GM18505 (cell line): ENCODE measurements around the gene CAMK1D.

Experiments used
- ATAC-seq: cut with Tn5 transposase; IDR thresholded peaks from one replicate; pipeline ENCODE4 v1.9.1; 2021; ENCODE audit not compliant: unreplicated experiment
- POLR2A ChIP-seq: IDR thresholded peaks from 4 replicates; pipeline ENCODE4 v1.6.1; 2011; ENCODE audit warnings: borderline replicate concordance; ENCODE audit not compliant: insufficient read depth, insufficient read length; ENCODE audit errors: extremely low read depth

The CAMK1D gene

DNA sequence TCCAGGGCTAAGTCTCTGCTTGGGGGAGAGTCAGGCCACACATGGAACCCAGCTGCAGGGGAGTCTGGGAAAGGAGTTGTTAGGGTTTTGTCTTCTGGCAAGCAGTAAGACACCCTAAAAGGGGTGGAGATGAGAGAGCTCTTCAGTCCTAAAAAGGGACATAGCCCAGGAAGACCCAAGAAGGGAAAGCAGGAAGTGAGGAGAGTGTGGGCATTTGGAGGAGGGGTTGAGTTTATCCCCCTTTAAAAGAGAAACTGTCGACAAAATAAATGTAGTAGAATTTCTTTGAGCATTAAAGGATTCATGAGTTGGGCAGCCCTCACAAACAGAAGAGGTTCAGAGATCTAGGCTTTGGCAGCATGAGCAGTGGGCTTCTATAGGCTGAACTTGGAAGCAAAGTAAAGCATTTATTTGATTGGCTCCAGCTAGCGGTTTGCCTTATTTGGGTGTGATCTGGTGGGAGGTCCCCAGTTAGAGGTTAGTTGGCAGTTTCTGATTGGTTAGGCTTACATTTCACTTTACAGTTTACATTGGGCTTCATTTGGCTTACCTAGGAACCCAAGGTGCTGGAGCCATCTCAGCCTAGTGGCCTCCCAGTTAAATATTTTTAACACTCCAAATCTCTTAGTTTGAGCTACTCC lies 246.7 kb downstream of the CAMK1D start:
- no peak for TF ChIP-seq POLR2A
- no peak for ATAC-seq

DNA sequence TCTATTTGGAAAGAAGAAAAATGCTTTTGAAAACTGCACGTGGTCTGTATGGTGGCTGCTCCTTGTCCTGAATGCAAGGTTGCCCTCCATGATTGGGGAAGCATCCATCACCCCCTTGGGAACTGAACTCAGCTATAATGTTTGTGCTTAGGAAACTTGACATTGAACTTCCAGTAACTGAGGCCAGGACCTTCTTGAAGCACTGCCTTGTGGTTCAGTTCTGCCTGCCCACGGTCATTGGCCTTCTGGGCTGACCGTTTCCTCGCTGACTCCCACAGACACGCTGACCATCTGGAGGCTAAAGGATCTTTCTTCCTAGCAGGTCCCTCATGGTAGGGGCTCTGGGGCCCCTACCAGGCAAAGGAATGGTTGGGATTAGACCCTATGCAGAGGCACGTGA lies 247.8 kb downstream of the CAMK1D start:
- no peak for ATAC-seq
- TF ChIP-seq POLR2A, result no peak

DNA sequence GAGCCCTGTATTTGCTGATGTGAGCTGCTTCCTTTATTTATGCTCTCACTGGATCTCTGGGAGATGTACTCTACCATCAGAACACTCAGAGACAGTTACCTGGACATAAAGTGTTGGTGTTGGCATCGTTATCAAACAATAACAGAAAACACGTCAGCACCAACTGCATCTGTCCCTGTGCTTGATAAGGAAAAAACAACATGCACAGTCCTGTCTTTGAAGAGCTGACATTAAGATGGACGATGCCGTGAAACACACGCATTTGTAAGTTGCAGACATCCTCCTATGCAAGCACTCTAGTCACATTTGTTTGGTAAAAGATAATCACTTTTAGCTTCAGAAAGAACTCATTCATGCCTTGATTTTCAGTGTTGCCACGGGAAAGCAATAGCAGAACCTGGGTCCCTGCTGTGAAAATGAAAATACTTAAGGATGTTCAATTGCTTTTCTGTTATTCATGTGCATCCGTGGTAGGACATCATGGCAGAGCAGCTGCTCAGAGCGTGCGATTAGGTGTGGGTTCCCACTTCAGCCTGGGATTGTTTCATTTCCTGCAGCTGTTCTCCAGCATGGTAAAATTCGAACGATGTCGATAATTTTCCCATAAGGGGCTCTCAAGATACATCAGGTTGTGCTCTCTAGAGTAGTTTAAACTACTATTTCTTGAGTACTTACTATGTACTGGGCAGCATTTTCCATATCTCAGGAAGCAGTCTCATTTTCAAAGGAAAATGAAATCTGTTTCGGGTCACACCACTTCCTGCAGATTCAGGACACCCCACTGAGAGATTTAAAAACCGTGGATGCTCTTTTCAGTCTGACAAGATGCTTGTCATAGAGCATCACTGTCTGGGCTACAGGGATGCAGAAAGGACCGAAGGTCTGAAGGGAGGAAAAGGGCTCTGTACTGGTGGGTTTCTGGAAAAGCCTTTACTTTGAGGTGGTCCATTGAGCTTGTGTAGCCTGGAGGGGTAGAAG lies 248.7 kb downstream of the CAMK1D start:
- TF ChIP-seq POLR2A, result no peak
- ATAC-seq, result no peak

DNA sequence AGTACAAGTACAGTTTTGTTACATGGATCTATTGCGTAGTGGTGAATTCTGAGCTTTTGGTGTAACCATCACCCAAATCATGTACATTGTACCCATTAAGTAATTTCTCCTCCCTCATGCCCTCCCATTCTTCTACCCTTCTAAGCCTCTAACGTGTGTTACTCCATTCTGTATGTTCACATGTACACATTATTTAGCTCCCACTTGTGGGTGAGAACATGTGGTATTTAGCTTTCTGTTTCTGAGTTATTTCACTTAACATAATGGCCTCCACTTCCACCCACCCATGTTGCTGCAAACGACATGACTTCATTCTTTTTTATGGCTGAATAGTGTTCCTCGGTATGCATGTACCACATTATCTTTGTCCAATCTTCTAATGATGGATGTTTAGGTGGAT lies 251.3 kb downstream of the CAMK1D start:
- no peak for ATAC-seq
- TF ChIP-seq POLR2A, result no peak

DNA sequence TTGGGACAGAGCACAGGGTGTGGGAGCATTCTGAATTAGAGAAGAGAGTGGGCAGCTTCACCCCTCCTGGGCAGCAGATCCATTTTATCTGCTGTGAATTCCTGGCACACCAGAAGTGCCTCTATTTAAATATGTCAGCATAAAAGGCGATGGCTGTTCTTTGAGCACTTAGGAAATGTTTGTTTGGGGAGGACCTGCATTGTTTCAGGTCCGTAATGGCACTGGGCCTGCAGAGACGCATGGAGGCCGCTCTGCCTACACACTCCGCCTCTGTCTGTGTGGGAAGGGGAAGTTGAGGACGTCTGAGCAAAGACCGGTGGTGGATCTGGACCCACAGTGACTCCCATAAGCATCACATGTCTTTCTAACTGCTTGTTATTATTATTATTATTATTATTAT lies 253.2 kb downstream of the CAMK1D start:
- no peak for ATAC-seq
- TF ChIP-seq POLR2A, result no peak

DNA sequence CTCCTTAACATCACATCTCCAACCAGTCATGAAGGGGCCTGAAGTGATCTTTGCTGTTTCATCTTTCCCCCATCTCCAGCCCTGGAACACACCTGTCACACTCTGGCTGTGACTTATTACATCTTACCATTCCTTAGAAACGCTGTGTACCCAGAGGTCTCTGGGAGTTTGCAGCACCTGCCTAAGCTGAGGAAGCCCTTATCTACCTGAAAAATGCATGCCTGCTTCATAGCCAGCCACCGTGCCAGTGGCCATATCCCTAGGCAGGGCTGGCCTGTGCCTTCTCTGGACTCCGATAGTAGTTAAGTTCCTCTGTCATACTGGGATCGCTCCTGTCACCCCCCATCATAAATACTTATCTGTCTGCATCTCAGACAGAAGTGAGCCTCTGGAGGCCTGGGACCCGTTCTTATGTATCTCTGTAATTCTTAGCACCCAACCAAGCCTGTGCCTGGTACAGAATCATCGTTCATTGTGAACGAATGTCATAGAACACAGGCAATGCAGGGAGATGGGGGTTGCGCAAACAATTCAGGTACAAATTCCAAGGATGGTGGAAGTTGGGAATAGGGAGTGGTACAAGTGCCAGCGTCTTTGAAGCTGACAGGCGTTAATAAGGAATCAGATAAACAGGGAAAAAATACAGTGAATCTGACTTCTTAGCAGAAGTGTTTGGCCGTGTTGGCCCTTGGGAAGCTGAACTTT lies 254.6 kb downstream of the CAMK1D start:
- no peak for TF ChIP-seq POLR2A
- no peak for ATAC-seq

DNA sequence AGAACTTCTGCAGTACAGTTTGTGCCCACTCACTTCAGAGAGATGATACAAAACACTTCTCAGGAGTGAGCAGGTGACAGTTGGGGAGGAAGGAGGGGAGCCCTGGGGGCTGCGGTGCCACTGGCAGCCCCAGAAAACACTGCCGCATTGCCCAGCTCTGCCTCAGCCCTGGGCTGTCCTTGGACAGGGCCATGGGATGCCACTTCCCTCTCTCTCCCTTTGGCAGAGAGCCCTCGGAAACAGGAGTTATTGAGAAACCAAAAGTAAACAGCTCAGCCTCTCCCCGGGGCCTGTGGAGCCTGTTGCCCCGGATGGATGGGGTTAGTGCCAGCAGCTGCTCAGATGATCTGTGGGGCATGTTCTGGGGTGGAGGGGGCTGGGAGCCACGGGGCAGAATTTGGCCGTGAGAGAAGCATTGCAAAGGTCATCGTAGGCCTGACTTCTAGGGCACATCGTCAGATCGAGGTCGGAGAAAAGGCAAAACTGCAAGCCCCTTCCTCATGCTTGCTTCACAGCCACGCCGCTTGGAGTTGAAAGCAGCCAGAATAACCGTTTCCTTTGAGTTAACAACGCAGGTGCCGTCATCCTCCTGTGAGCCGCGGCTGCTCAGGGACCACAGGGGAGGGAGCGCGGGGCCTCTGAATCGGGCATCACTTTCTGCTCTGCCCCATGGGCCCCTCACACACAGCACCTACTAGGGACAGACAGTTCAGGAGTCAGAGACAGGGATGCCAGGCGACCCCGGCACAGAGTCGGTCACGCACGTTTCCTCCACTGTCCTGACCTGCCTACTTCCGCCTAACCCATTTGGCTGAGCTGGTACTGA lies 256.4 kb downstream of the CAMK1D start:
- peak; percentile 68 for ATAC-seq
- TF ChIP-seq POLR2A, result peak; percentile 36

DNA sequence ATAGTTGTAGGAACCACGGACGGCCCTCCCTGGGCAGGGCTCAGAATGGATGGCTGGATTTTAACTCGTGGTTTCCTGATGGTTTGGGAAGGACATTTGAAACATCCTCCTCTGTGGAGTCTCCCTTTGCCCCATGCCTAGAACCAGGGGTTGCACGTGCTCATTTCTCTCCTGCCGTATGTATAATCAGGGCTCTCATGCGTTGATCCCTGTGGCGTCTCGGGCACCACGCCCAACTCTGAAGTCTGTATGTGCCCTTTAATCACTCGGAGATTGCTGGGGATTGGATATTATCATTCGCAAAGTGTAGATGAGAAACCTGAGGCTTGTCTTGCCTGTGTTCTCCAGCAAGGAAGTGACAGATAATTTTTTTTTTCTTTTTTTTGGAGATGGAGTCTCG lies 257.1 kb downstream of the CAMK1D start:
- no peak for ATAC-seq
- TF ChIP-seq POLR2A, result no peak

DNA sequence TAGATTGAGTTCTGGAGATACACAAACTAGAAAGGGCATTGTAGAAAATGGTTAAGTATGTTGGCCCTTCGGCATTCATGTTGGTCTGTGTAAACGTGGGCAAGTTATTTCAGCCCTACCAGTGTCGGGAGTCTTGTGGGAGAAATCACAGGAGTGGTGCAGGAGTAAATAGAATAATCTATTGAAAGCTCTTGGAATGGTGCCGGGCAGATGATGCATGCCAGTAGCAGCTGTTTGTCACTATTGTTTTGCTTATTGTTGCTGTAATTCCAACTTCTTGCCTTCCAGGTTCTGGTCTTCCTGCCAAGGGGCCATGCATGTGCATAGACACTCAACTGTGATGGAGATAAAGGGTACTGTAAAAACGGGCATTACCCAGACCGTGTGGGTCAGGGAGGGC lies 259.4 kb downstream of the CAMK1D start:
- no peak for ATAC-seq
- no peak for TF ChIP-seq POLR2A

DNA sequence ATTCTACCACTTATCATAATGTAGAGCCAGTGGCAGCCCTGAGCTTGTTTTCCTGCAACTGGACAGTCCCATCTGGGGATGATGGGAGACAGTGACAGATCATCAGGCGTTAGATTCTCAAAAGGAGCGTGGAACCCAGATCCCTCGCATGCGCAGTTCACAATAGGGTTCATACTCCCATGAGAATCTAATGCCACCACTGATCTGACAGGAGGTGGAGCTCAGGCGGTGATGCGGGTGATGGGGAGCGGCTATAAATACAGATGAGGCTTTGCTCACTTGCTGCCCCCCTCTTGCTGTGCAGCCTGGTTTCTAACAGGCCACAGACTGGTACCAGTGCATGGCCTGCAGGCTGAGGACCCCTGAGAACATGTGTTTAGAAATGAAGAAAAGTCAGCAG lies 260.1 kb downstream of the CAMK1D start:
- no peak for ATAC-seq
- TF ChIP-seq POLR2A, result no peak

DNA sequence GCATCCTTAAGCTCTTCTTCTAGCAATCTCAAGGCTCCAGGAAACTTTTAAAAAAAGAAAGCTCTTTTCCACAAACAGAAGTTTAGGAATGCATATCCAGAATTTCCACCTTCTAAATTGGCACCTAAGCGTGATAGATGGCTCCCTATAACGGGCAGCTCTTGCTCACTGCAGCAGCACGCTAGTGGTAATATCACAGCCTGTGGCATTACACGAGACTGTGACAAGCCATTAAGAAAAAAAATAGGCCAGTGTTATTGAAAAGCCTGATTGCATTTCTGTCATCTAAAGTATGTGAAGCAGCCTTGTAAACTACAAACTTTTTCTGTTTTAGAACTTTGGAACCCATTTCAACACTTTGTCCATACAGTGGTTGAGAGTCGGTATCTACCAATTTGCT lies 263.8 kb downstream of the CAMK1D start:
- TF ChIP-seq POLR2A, result no peak
- no peak for ATAC-seq

DNA sequence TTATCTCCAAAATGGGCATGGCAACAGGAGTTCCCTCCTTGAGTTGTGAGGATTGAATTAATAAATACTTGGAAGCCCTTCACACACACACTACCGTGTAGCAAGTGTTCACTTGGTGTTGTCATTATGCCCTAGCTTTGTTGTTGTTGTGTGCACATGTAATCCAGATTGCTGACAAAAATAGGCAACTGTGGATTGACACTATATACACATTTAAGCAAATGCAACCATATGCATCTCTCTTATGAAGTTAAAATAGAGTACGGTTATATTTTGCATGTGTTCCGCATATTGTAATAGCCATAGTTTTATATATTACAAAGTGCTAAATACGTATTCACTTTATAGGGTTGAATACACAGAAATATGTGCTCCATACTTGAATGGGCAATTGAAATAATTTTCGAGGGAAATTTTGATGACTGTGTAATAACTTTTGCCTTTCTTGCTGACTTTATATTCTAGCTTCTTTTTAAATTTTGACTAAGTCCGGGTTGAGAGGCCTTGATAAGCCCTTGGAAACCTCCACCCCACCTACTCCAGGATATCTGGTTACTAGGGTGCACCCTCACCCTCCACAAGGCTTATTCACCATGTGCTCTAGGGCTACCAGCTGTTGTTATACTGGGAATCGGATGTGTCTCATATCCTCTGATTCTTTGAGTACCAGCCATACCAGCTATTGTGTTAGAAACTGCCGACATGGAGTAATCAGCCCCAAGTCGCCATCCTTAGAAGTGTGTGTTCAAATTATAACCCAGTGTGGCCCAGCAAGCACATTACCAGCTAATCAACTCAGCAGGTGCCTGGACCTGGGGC lies 265.0 kb downstream of the CAMK1D start:
- no peak for TF ChIP-seq POLR2A
- ATAC-seq, result no peak

DNA sequence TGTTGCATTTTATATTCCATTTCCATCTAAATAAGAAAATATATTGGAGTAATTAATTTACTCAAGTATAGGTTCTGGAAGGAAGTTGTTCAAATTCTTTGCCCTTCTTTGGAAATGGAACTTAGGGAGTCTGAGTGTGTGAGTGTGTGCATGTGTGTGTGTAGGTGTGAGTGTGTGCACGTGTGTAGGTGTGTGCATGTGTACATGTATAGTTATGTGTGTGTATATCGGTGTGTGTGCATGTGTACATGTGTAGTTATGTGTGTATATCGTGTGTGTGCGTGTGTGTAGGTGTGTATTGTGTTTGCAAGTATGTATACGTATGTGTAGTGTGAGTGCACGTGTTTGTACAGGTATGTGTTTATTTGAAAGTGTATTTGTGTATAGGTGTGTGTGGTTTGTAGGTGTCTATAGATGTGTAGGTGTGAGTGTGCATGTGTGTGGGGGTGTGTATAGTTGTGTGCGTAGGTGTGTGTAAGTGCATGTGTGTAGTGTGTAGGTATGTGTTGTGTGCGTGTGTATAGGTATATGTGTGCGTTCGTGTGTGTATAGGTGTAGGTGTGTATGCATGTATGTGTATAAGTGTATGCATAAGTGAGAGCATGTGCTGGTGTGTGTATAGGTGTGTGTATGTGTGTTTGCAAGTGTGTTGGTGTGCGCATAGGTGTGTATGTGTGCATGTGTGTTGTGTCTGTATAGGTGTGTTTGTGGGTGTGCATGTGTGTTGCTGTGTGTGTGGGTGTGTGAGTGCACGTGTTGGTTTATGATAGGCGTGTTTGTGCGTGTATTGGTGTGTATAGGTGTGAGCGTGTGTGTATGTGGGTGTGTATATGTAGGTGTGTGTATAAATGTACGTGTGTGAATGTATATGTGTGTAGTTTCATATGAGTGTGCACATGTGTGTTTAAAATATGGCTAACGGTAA lies 266.2 kb downstream of the CAMK1D start:
- no peak for TF ChIP-seq POLR2A
- ATAC-seq, result no peak
